Body of pancreas (tissue), 4 donors: ENCODE measurements around the gene RHBG.

Experiments
- CTCF ChIP-seq, 7 experiments: fragments of 450-650 bp in 4 of 7; fragments of 200-600 bp in 3 of 7; sonication (generic) in 3 of 7; IDR thresholded peaks; one replicate each; pipeline ENCODE4 v1.5.1; 2016 to 2019; ENCODE audit warnings: antibody characterized with exemption in 7 of 7
- POLR2A ChIP-seq, 3 donors: fragments of 450-650 bp; IDR thresholded peaks; one replicate each; pipeline ENCODE4 v1.6.1; 2016; ENCODE audit warnings: antibody characterized with exemption in 3 of 3, mild to moderate bottlenecking in 2 of 3

GRCh38 chr1:156414461-156415064 lies 45.6 kb downstream of the RHBG start:
- TF ChIP-seq CTCF (IDR thresholded peaks at IDR 0.05): no peak
- no peak for TF ChIP-seq POLR2A (IDR thresholded peaks at IDR 0.05)
